T follicular helper cell (primary cell): ENCODE measurements around the gene PTPN22.
A peak's percentile ranks its signal among the peaks of the same experiment; 100 is the strongest.

ENCODE experiments used
- DNase-seq: peaks from one replicate; pipeline ENCODE4 v3.0.0-alpha.2; 2020; ENCODE audit warnings: low read depth

Gene PTPN22

GRCh38 chr1:113850127-113850796, 21.2 kb downstream of the PTPN22 start:
- no peak for DNase-seq

DNA sequence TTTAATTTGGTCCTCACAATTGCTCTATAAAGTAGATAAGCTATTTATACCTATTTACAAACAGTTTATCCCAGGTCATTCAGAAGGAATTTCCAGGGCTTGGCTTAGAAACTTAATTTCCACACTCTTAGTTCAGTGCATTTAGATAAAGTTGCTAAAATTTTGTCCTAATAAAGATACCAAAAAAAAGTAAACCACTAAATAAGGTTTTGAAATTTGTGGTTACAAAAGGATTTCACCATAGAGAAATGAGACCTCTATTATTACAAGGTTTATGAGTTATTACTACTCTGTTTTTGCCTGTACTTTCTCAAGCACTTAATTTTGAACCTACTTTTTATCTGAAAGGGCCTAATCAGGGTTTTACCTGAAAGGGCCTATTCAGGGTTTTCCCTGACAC, 22.4 kb downstream of the PTPN22 start:
- DNase-seq: no peak

GRCh38 chr1:113846391-113847035, 25.0 kb downstream of the PTPN22 start:
- DNase-seq: no peak

GRCh38 chr1:113836534-113836933, 35.0 kb downstream of the PTPN22 start:
- no peak for DNase-seq

- DNase-seq: no peak
Measured at GRCh38 chr1:113835686-113836290, 35.7 kb downstream of the PTPN22 start.

- no peak for DNase-seq
Measured at GRCh38 chr1:113834716-113835115, 36.8 kb downstream of the PTPN22 start.

DNA sequence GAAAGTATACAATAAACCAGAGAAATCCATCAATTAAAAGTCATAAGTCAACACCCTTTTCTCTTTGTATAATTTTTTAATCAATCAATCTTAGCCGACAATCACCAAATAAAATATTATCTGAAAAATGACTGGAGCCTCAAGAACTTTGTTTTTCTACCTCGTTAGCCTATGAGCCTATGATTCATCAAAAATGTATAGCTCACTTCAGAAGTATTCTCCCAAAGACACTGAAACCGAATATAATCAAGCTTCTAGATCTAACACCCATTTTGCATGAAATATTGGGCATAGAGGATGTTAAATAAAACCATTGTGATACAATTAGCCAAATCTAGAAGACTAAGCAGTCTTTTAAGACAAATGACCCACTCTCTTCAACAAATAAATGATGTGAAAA, 41.5 kb downstream of the PTPN22 start:
- no peak for DNase-seq

DNA sequence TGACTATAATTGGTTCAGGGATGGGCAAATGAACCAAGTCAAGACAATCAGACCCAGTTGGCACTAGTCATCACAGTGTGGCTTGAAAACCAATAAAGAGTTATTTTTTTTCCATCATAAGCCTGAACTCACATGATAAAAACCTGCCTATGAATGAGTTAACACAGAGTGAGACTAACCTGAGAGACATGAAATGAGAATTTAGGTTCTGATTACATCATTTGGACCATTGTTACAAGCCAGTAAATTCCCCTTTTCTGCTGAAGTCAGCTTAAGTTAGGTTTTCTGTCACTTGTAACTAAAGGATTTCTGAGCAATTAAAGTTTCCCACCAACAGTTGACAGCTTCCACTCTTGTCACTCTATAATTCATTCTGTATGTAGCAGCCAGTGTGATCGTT, 49.6 kb downstream of the PTPN22 start:
- no peak for DNase-seq

GRCh38 chr1:113818578-113818977, 52.9 kb downstream of the PTPN22 start:
- DNase-seq: no peak

DNA sequence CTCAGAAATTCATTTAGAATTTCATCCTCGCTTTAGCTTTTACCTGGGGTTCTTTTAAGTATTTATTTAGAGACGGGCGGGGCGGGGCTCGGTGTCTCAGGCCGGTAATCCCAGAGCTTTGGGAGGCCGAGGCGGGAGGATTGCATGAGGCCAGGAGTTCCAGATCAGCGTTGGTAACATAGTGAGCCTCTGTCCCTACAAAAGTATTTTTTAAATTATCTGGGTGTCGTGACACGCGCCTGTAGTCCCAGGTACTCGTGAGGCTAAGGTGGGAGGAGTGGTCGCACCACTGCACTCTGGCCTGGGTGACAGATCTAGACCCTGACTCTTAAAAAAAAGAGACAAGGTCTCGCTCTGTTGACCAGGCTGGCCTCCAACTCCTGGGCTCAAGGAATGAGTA, 58.3 kb downstream of the PTPN22 start:
- no peak for DNase-seq

DNA sequence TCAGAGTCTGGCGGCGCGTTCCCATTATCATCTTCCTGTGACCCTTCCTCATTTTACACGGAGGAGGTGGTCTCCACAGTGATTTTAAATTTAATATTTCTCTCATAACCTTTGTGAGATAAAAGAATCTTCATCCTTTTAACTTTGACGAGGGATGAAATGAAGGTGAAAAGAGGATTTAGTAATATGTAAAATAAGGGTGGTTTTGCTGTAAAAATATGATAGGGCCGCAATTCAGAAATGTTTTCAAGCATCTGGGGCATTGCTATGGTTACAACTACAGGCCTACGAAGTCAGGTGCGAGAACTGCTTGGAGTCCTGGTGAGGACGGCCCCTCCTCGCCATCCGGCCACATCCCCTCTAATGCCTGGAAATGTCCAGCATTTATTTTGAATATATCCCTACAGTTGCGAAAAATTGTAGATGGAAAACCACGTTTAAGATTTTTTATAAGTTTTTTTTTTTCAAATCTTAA, 58.8 kb downstream of the PTPN22 start:
- DNase-seq: peak; percentile 6

GRCh38 chr1:113811888-113812660, 59.4 kb downstream of the PTPN22 start, which contains the start of gene RSBN1:
RSBN1 (minus strand) TSS chr1:113812476; CDS start chr1:113812412, 64 bp downstream.
- DNase-seq: peak; percentile 97

GRCh38 chr1:113811156-113811887, 60.2 kb downstream of the PTPN22 start:
- peak; percentile 19 for DNase-seq

GRCh38 chr1:113809670-113810602, 61.6 kb downstream of the PTPN22 start:
- DNase-seq: no peak

- no peak for DNase-seq
Measured at GRCh38 chr1:113808450-113809195, 62.9 kb downstream of the PTPN22 start.

GRCh38 chr1:113805639-113806038, 65.9 kb downstream of the PTPN22 start:
- no peak for DNase-seq

DNA sequence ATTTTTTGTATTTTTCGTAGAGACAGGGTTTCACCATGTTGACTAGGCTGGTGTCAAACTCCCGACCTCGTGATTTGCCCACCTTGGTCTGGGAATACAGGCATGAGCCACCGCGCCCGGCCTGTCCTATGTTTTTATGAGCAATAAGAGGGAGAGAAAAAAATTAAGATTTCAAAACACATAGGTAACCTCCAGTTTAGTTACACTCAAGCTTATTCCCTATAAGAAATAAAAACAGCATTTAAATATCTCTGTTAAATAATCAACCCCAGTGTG, 66.3 kb downstream of the PTPN22 start:
- no peak for DNase-seq

DNA sequence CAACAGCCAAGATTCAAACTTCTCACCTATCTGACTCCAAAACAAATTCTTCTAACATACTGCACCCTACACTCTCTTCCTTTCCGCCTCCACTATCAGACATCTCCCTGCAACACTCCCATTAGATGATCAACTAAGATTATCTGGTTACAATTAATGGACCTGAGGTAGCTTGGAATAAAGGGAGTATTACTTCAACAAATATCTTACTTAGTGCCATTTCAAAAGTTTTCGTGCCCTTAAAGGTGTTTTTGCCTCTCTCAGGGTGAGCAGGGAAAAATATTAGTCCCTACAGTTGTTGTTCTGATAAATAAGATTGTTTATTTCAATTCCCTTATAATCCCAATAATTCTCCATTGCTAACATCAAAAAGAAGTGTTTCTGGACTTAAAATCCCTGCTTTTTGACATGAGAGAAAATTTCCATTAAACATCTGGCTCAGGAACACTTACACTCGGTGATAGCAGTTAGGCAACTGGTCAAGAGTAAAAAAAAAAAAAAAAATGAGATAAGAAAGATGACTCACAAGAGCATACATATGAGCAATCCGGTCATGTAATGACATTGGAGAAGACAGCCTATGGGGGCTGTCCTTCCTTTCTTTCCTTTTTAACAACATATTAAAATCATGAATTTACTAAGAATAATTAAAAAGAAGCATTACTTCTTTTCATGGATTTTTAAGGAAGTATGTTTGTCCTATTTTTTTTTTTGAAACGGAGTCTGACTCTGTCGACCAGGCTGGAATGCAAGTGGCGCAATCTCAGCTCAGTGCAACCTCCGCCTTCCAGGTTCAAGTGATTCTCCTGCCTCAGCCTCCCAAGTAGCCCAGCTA, 66.9 kb downstream of the PTPN22 start:
- no peak for DNase-seq

- DNase-seq: no peak
Measured at GRCh38 chr1:113802367-113803007, 69.0 kb downstream of the PTPN22 start.
